GM21737 (cell line): Measurements from ENCODE around the gene IQCC.
"Not testable (repeated sequence)": the region's sequence is repeated elsewhere in the genome, so short reads cannot be mapped to it uniquely, and the experiment has no call there.

Experiments used
- ATAC-seq: cut with Tn5 transposase; IDR thresholded peaks from one replicate; pipeline ENCODE4 v1.9.1; 2021; ENCODE audit warnings: mild to moderate bottlenecking, moderate library complexity; ENCODE audit not compliant: unreplicated experiment

IQCC gene

DNA sequence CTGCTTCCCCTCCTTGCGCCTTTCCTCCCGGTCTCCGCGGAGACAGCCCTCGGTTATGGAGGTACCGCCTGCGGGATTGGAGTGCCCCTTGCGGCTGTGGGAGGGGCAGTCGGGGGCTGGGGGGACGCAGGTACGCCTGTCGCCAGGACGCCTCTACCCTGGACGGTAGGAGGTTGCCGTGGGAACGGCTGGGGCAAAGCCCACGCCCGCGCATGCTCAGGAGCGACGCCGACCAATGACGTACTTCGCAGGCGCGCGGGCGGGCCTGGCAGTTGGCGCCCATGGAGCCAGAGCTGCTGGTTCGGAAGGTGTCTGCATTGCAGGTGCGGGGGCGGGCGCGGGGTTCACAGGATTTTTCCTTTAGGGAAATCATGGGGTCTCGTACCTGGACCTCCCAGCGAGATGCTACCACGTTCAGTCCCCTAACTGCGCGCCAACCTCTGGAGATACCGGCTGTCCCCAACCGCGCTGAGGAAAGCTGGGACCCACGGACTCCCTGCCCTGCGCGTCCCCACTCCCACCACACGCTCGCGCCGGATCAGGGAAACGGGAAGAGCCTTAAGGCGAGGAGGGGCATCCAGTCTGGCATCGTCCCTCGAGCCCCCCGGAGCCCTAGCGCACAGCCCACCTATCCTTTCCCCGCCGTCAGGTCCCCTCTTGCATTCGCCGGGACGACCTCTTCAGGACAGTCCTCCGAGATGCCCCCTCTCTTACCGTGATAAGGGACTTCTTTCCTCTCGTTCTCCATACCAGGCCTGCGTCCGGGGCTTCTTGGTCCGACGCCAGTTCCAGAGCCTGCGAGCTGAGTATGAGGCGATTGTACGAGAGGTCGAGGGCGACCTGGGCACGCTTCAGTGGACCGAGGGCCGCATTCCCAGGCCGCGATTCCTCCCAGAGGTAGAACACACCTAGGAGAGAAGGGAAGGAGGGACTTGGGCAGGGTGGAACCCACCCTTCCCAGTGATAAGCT is at the start of gene IQCC:
TSS of gene IQCC (plus strand) at position 271 of the 970 bp plus-strand sequence. CDS start at position 282, 11 bp downstream.
- ATAC-seq, result peak; percentile 44

DNA sequence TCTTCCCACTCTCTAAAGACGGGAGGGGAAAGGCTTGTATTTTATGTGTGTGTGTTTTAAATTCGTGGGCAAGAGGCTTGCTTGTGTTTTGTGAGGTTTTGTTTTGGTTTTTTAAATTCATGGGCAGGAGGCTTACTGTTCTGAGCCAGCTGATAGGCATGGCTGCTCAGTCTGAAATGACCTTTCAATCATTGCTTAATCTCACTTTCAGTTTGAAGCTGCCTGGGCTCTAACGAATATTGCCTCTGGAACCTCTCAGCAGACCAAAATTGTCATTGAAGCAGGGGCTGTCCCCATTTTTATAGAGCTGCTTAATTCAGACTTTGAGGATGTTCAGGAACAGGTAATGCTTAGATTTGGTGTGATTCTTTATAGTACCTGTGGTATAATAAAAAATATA is 46.3 kb upstream of the IQCC start:
- ATAC-seq, result no peak

DNA sequence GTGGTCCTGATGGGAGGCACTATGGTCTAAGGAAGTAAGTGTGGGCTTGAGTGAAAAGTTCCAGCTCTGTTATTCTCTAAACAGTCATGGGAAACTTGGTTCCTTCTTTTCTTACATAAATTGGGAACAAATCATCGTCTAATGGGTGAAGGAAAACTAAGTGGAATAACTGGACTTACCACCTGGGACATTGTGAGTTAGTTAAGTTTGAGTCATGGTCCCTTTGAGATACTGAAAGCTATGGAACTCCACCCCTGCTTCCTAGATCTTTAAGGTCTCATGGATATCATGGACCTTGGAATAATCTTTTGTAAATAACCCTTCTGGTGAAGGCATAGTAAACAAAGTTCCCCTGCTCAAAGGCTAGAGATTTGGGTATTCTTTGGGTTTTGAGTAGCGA is 42.1 kb upstream of the IQCC start:
- ATAC-seq, result no peak

GRCh38 chr1:32165633-32166032 is 39.8 kb upstream of the IQCC start:
- ATAC-seq, result not testable (repeated sequence)

DNA sequence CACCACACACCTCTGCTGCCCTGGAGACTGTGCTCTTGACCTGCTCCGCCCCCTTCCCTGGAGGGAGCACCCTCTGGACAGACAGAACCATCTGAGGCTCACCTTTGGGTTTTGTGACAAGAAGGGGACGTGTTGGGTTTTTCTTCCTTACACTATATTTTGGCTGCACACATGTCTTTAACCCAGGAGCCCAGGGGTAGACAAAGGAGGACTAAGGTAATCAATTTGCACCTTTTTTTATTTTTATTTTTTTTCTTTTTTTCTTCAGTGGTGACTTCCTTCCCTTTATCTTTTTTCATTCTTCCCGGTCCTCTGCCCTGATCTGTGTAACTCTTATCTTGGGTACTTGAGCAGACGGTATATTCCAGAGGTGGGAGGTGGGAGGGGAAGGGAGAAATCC is 34.5 kb upstream of the IQCC start:
- ATAC-seq, result no peak

DNA sequence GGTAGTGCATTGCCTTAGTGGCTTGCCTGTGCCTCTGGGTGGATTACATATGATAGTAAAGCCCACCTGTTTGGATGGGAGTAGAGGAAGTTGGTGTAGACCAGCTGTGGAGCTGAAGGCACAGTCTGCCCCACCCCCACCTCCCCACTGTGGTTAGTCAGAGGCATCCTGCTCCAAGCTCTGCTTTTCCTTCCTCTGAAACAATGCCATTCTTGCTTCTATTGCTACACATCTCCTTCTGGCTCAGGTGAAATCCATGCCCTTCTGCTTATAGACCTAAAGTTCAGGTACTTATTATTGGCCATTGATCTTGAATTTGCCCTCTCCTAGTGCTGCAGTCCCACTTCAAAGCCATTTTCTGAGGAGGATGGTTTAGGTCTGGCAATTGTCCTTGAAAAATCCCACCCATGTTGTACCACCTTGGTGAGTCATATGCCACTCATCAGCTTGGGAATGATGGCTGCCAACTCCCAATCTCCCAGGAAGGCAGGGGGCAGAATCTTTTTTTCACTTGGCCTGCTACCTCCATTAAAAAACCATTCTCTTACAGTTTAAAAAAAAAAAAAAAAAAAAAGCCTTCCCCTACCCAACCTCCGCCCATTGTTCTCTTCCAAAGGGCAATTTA is 32.7 kb upstream of the IQCC start:
- no peak for ATAC-seq

GRCh38 chr1:32178380-32179192 is 26.9 kb upstream of the IQCC start:
- ATAC-seq, result no peak

DNA sequence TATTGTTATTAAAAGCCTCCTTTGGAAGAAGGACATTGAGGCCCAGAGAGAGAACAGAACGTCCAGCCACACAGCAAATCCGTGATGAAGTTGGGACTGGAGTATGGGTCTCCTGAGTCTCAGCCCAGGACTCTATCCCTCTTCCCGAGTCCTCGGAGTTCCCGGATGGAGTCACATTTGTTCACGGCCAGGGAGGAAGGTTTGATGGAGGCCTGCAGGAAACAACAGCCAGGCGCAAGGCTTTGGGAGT is 26.4 kb upstream of the IQCC start:
- peak; percentile 8 for ATAC-seq

GRCh38 chr1:32179443-32180185 is 25.9 kb upstream of the IQCC start, which contains the start of gene TXLNA:
TSS of gene TXLNA (plus strand) at chr1:32179675. CDS start at chr1:32180346, 671 bp downstream.
- ATAC-seq, result peak; percentile 76

DNA sequence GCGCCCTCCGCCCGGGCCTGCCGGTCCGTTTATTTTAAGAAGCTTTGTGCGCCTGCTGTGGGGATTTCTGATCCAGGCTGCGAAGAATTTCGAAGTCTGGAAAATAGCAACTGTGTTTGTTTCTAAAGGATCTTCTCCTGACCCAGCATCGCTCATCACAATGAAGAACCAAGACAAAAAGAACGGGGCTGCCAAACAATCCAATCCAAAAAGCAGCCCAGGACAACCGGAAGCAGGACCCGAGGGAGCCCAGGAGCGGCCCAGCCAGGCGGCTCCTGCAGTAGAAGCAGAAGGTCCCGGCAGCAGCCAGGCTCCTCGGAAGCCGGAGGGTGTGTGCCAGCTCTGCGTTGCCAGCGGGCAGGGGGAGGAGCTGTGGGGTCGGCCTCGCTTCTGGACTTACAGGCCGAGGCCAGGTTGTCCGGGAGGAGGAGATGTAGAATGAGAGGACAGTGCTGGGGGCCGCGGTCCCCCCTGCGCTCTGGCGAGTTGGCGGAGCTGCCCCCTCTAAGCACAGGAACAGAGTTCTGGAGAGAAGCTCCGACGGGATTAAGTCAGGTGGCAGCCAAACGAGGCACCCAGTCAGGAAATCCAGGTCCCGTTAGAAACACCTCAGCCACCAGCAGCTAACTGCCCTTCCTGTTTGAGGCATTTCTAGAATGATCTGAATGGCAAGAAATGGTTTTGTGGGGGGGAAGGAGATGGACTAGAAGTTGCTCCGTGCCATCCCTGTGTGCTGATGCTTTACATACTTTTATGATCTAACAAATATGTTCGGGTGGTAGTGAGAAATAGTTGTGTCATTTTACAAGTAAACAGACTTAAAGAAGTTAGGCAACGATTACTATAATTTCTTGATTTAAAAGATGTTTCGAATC is 25.0 kb upstream of the IQCC start:
- peak; percentile 20 for ATAC-seq

DNA sequence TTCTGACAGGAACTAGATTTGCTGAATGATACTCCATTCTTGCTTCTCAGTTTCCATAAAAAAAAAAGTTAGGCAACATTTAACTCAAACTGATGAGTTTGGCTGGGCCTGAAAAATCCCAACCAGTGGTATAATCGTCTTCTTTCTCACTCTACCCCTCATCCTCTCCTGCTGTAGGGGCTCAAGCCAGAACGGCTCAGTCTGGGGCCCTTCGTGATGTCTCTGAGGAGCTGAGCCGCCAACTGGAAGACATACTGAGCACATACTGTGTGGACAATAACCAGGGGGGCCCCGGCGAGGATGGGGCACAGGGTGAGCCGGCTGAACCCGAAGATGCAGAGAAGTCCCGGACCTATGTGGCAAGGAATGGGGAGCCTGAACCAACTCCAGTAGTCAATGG is 24.4 kb upstream of the IQCC start:
- ATAC-seq, result no peak

DNA sequence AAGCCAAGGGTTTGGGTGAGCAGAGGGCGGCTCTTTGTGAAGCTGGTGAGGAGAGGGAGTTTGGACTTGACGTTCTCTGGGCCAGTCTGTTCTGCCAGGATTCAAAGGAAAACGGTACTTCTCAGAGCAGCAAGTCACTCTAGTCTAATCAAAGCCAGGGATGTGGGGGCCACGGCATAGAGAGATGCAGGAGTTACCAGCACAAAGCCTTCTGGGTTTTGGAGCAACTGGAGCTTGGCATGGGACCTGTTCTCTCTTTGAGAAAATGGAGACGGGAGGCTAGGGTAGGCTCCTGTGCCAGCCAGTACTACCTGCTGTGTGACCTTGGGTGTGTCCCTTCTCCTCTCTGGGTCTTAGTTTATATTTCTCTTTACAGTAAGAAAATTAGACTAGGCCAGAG is 23.9 kb upstream of the IQCC start:
- ATAC-seq, result no peak

DNA sequence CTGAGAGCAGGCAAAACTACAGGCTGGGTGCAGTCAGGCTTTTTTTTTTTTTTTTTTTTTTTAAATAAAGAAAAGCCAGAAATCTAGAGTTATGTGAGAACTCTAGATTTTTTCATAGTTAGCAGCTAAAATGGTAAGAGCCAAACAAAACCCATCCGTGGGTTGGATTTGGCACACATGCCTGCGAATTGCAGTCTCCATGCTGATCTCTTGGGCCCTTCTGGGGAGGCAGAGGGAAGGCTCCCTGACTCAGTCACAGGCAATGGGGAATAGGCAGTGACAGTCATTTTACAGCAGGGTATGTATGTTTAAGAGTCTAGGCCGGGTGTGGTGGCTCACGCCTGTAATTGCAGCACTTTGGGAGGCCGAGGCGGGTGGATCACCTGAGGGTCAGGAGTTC is 23.4 kb upstream of the IQCC start:
- no peak for ATAC-seq

GRCh38 chr1:32184650-32185049 is 20.8 kb upstream of the IQCC start:
- no peak for ATAC-seq

- ATAC-seq, result no peak
Measured at GRCh38 chr1:32186077-32186476, 19.4 kb upstream of the IQCC start.

GRCh38 chr1:32186491-32186890 is 19.0 kb upstream of the IQCC start:
- no peak for ATAC-seq

DNA sequence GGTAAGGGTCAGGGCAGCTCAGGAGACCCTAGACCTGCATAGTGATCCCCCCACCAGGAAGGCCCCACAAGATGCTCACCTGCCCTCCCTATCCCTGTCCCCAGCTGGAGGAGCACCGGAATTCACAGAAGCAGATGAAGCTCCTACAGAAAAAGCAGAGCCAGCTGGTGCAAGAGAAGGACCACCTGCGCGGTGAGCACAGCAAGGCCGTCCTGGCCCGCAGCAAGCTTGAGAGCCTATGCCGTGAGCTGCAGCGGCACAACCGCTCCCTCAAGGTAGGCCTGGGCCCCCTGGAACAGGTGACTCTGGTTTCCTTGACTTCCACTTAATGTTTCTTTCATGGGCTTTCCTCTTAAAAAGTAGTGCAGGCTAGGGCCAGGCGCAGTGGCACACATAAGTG is 17.6 kb upstream of the IQCC start:
- ATAC-seq, result no peak

GRCh38 chr1:32192220-32192948 is 13.1 kb upstream of the IQCC start:
- ATAC-seq, result no peak

DNA sequence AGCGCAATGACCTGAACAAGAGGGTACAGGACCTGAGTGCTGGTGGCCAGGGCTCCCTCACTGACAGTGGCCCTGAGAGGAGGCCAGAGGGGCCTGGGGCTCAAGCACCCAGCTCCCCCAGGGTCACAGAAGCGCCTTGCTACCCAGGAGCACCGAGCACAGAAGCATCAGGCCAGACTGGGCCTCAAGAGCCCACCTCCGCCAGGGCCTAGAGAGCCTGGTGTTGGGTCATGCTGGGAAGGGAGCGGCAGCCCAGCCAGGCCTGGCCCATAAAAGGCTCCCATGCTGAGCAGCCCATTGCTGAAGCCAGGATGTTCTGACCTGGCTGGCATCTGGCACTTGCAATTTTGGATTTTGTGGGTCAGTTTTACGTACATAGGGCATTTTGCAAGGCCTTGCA is 10.5 kb upstream of the IQCC start:
- no peak for ATAC-seq
